Stimulated activated CD8-positive, alpha-beta memory T cell treated with anti-CD3 and anti-CD28 coated beads, Interleukin-7, amount 100 ng/mL, for 4 hours (primary cell): ENCODE measurements around the gene RS1.

Source experiments
- DNase-seq, 2 donors: peaks; one replicate each; pipeline ENCODE4 v3.0.0-alpha.2; 2020; ENCODE audit warnings: low read depth in 2 of 2

RS1 gene

GRCh38 chrX:18672008-18672407 lies at the start of gene RS1:
Gene RS1, minus strand, starts transcription at chrX:18672108. Its CDS starts 40 bp downstream, at chrX:18672068.
- no peak for DNase-seq

DNA sequence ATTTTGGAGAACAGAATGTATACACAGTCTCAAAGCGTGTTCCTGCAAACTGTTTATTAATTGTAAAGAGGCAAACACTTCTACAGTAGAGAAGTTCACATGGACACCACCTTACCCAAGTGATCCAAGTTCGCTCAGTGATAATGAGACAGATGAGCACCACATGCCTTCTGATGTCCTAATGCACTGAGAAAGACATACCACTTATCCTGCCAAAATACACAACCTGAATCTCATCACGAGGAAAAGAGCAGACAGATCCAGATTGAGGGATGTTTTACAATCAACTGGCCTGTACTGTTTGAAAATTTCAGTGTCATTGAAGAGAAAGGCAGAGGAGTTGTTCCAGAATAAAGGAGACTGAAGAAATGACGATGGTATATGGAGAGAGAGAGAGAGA lies 47.9 kb upstream of the RS1 start:
- no peak for DNase-seq

- no peak for DNase-seq
These were observed 43.0 kb upstream of the RS1 start for GRCh38 chrX:18714910-18715309.

DNA sequence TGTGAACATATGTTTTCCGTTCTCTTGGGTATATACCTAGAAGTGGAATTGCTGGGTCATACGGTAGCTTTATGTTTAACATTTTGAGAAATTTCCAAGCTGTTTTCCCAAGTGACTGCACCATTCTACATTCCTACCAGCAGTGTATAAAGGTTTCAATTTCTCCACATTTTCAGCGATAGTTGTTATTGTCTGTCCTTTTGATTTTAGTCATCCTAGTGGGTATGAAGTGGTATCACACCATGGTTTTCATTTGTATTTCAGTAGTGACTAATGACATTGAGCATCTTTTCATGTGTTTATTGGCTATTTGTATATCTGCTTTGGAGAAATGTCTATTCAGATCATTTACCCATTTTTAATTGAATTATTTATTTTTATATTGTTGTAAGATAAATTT lies 37.9 kb upstream of the RS1 start:
- DNase-seq = no peak

- no peak for DNase-seq
These were observed 35.6 kb upstream of the RS1 start, which contains the start of gene PPEF1 for GRCh38 chrX:18707426-18708049. Gene PPEF1, plus strand, starts transcription at chrX:18707645. Its CDS starts 136 bp downstream, at chrX:18707781.

DNA sequence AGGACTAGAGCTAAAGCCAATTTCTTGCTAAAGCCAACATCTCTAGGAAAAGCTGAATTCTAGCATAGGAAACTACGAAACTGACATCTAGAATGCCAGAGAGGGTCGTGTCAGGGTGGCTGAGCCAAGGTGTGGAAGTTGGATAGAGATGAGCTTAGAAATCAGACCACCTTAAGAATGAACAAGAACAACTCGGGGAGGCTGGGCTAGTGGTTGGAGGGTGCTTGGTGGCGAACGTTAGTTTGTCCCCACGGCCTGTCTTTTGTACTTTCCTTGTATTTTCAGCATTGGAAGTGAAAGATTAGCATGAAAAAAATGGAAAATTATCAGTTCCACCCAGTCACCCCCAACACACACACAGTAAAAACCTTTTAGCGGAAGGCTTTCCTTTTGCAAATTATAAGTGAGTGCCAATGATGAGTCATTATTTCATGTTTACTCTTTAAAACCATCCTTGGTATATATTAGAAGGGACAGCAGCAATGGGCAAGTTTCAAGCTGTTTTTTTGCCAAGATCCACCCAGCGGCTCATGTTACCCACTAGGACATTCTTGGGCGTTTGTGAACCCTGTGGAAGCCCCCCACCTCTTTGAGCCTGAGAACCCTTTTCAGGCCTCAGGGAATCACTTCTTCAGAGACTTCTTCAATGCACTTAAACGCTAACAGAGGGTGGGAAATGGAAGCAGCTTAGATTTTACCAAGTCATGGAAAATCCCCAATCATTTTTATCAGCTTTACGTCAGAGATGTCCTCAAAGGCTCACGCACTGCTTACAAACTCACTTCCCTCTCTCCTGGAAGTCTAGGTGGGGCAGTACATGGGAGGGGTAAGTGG lies 30.7 kb upstream of the RS1 start:
- DNase-seq = no peak

GRCh38 chrX:18701621-18702361 lies 29.9 kb upstream of the RS1 start:
- no peak for DNase-seq

- no peak for DNase-seq
These were observed 27.1 kb upstream of the RS1 start for GRCh38 chrX:18698737-18699650.

DNA sequence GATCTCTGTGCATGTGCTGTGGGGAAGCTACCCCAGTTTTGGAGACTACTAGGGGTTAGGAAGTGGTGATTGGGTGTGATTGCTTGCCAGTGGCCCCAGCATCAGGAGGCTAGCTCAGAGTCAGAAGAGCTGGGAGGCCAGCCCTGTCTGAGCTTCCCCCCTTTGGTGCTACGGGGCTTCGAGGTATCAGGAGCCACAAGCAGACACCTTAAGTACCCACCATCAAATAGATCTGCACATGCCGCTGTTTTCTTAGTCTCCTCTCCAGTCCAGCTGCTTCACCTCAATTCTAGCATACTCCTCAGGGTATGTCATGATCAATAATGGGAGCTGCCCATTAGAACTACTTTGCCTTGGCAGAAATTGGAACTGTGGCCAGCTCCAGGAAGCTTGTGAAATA lies 24.7 kb upstream of the RS1 start:
- no peak for DNase-seq

GRCh38 chrX:18692541-18692940 lies 20.6 kb upstream of the RS1 start:
- DNase-seq = no peak

DNA sequence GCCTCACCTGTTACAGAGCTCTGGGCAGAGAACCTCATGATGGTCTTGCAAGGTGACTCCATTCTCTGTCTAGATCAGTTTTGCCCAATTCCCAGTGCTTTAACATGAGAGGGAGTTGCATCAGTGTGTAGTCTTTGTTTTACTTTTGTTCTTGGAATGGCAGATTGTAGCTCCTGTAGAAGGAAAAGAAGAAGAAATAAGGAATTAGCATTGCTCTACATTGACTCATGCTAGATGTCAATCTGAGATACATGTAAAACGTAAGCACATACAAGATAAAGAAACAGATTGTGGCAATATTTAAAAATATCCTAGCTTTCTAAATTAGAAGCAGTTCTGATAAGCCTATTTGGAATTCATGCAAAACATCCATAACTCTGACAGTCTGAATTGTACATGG lies 19.5 kb upstream of the RS1 start:
- DNase-seq = no peak

DNA sequence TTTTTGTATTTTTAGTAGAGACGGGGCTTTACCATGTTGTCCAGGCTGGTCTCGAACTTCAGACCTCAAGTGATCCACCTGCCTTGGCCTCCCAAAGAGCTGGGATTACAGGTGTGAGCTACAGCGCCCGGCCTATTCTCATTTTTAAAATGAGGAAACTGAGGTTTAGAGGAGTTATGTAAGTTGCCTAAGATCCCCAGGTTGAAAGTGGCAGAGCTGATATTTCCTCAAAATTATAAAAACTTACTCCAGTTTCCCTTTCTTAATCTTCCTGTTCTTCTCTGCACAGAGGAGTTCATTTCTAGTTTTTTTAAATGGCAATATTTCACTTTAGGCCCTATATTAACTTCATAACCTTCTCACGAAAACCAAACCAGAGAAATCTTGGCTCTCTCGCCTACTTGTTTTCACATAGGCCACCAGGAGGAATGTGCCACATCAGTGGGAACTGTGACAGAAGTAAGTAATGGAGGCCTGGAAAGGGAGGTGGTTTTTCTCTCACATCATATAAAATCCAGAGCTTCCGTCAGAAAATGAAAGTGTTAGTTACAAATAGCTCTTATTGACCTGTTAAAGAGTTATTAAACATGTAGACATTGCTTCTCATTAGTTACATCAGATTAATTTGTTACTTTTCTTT lies 16.1 kb upstream of the RS1 start:
- DNase-seq = no peak

DNA sequence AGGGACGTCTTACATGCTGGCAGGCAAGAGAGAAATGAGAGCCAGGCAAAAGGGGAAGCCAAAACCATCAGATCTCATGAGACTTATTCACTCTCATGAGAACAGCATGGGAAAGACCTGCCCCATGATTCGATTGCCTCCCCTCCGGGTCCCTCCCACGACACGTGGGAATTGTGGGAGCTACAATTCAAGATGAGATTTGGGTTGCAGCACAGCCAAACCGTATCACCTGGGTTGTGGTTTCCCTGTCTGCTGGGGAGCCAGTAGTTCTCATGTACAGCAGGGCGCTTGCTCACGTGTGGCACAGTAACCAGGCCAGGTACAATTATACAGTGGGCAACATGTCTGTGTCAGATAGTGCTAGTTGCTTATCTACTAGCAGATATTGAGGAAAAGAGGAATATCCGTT lies 11.1 kb upstream of the RS1 start:
- no peak for DNase-seq

- no peak for DNase-seq
These were observed 10.1 kb upstream of the RS1 start for GRCh38 chrX:18681996-18682395.

DNA sequence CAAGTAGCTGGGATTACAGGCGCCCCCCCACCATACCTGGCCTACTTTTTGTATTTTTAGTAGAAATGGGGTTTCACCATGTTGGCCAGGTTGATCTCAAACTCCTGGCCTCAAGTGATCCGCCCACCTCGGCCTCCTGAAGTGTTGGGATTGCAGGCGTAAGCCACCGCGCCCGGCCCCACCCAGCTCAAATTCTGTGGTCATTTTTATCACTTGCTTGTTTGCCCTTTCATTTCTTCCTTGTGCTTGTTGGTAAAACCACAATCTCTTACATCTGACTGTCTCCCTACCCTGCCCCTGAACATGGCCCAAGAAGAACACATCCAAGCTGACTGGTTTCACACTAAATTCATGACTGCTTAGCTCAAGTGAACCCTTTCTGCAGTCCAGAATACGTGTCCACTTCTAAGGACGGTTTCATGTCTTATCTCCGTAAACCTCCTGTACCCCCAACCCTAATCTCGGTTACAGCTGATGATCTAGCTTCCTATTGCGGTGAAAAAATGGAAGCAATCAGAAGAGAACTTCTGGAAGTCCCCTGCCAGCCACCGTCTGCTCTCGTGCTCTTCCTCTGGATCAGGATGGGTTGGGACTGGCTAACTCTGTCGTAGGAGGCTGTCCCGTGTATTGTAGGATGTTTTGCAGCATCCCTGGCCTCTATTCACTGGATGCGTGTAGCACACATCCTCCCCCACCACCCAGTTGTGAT lies 5.4 kb upstream of the RS1 start:
- no peak for DNase-seq

GRCh38 chrX:18676470-18676869 lies 4.6 kb upstream of the RS1 start:
- DNase-seq = no peak

DNA sequence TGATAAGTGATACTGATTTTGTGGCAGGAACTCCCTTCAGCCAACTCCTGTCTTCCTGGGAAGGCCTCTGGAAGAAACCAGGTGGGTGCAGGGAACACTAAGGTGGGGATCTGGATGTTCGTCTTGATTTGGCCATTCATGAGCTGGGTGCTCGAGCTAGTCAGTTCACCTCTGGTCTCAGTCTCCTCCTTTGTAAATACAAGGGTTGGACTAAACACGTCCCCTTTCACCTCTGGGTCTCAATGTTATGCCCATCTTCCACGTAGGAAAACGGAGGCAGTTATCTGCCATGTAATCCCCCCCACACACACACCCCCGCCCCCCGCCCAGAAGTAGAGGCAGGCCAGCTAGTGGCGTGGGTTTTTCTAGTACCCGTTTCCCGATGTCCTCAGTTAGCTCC lies 4.1 kb upstream of the RS1 start:
- DNase-seq = no peak

- peak; percentile 58 to 65 for DNase-seq
These were observed 3.2 kb upstream of the RS1 start for GRCh38 chrX:18674788-18675735.

DNA sequence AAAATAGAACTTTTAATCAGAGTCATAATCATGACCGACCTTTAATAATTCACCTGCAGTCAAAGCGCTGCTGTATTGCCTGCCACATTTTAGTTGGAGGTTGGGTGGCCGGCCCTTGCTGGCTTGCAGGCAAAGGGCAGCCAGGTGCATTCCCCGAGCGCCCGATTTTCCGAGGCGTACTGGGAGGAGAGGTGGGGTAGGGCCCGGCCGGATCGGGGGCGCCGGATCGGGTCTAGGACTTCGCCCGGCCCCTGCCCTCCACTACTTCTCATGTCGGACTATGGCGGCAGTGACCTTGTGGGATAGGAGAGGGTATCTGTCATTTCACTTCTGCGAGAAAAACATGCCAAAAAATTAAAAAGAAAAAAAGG lies 2.5 kb upstream of the RS1 start:
- peak in 1 of 2 donors; percentile 2 for DNase-seq
